Neutrophil (primary cell): ENCODE measurements around the gene TMEM42.

Experiments used
- H3K27ac ChIP-seq: fragments of 200-600 bp; sonication (generic); 2 replicates; pipeline ENCODE4 v1.5.1; 2016; ENCODE audit warnings: mild to moderate bottlenecking, moderate library complexity
- H3K27me3 ChIP-seq: fragments of 200-600 bp; sonication (generic); 2 replicates; pipeline ENCODE4 v1.6.0; 2016; ENCODE audit warnings: mild to moderate bottlenecking
- H3K36me3 ChIP-seq: fragments of 200-600 bp; sonication (generic); 2 replicates; pipeline ENCODE4 v1.5.1; 2017
- H3K4me1 ChIP-seq, 2 experiments: fragments of 200-600 bp in 1 of 2; sonication (generic) in 1 of 2; 1 replicate in 1 of 2; 2 replicates in 1 of 2; pipeline versions ENCODE4 v1.5.1 to v1.6.1; 2013 to 2016; ENCODE audit warnings: low read depth in 1 of 2, low read length in 1 of 2, mild to moderate bottlenecking in 1 of 2, moderate library complexity in 1 of 2; ENCODE audit not compliant: control insufficient read depth in 1 of 2, insufficient read depth in 1 of 2
- H3K4me3 ChIP-seq, 2 experiments: fragments of 200-600 bp in 1 of 2; sonication (generic) in 1 of 2; 1 replicate in 1 of 2; 2 replicates in 1 of 2; pipeline ENCODE4 v1.5.1; 2013 to 2016; ENCODE audit warnings: low read depth in 1 of 2, low read length in 1 of 2, mild to moderate bottlenecking in 1 of 2, moderate library complexity in 1 of 2
- H3K9me3 ChIP-seq: fragments of 200-600 bp; sonication (generic); 2 replicates; pipeline ENCODE4 v1.5.1; 2016
- CTCF ChIP-seq: fragments of 200-600 bp; sonication (generic); IDR thresholded peaks from 2 replicates; pipeline ENCODE4 v1.5.1; 2016; ENCODE audit warnings: antibody characterized with exemption

The TMEM42 gene

GRCh38 chr3:44909063-44909462 is 47.4 kb downstream of the TMEM42 start:
- H3K9me3 ChIP-seq = no peaks in the 10 kb centered on the region
- H3K27ac ChIP-seq = no peak overlapping the region
- no peaks in the 10 kb centered on the region for H3K36me3 ChIP-seq
- TF ChIP-seq CTCF = no peak
- H3K4me1 ChIP-seq = no peaks in the 10 kb centered on the region
- no peak overlapping the region for H3K4me3 ChIP-seq
- peaks cover 28% of the 10 kb centered on the region for H3K27me3 ChIP-seq

- Histone ChIP-seq H3K4me3 (no peak overlapping the region), H3K36me3 (peaks cover 10% of the 10 kb centered on the region), H3K27me3 (peaks cover 28% of the 10 kb centered on the region), H3K27ac (no peak overlapping the region), H3K4me1 (peaks cover 1 to 2% of the 10 kb centered on the region in 2 experiments), H3K9me3 (no peaks in the 10 kb centered on the region)
- TF ChIP-seq CTCF = no peak
Observed at GRCh38 chr3:44910693-44911092, 49.0 kb downstream of the TMEM42 start.

GRCh38 chr3:44913868-44914468 is 52.3 kb downstream of the TMEM42 start:
- peaks cover 43% of the 10 kb centered on the region for H3K36me3 ChIP-seq
- TF ChIP-seq CTCF = peak; percentile 64
- no peak overlapping the region for H3K27ac ChIP-seq
- peaks cover 2 to 3% of the 10 kb centered on the region in 2 experiments for H3K4me1 ChIP-seq
- H3K27me3 ChIP-seq = peaks cover 24% of the 10 kb centered on the region
- no peaks in the 10 kb centered on the region for H3K9me3 ChIP-seq
- no peak overlapping the region for H3K4me3 ChIP-seq

- H3K4me1 ChIP-seq = peaks cover 2 to 3% of the 10 kb centered on the region in 2 experiments
- peaks cover 52% of the 10 kb centered on the region for H3K36me3 ChIP-seq
- TF ChIP-seq CTCF = no peak
- no peak overlapping the region for H3K27ac ChIP-seq
- H3K27me3 ChIP-seq = peaks cover 14% of the 10 kb centered on the region
- H3K9me3 ChIP-seq = no peaks in the 10 kb centered on the region
- H3K4me3 ChIP-seq = no peak overlapping the region
Observed at GRCh38 chr3:44914936-44915335, 53.2 kb downstream of the TMEM42 start.
